Neural progenitor cell (in vitro differentiated cells): ENCODE data around the gene MBNL2.

Experiments
- EZH2 ChIP-seq: fragments of 200-600 bp; sonication (generic); IDR thresholded peaks from 2 replicates; pipeline ENCODE4 v1.6.1; 2017; ENCODE audit warnings: antibody characterized with exemption, mild to moderate bottlenecking, moderate library complexity
- EZH2phosphoT487 ChIP-seq: fragments of 200-600 bp; sonication (generic); IDR thresholded peaks from 2 replicates; pipeline ENCODE4 v1.6.1; 2017; ENCODE audit warnings: antibody characterized with exemption
- TF ChIP-seq, protein P1 (sequence below): fragments of 200-600 bp; sonication (generic); IDR thresholded peaks from 2 replicates; pipeline ENCODE4 v1.5.1; 2017; ENCODE audit warnings: antibody characterized with exemption, mild to moderate bottlenecking

DNA sequence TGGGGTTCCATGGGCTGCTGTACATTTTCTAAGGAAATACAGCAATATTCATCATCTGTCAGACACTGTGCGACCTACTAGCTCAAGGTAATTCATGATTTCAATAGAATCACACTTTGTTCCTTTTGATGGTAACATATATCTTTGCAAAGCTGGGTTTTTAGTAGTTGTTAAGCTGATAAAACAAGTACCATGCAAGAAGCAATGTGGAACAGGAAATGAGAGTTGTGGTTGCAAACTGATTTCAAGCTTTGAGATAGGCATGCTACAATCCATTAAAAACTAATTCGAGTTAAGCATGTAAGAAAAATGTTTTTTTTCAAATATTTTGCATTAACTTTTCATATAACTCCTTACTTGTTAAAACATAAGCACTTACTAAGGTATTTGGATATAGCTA, 6.8 kb upstream of the MBNL2 start:
- TF ChIP-seq EZH2phosphoT487 = no peak
- TF ChIP-seq, protein P1, sequence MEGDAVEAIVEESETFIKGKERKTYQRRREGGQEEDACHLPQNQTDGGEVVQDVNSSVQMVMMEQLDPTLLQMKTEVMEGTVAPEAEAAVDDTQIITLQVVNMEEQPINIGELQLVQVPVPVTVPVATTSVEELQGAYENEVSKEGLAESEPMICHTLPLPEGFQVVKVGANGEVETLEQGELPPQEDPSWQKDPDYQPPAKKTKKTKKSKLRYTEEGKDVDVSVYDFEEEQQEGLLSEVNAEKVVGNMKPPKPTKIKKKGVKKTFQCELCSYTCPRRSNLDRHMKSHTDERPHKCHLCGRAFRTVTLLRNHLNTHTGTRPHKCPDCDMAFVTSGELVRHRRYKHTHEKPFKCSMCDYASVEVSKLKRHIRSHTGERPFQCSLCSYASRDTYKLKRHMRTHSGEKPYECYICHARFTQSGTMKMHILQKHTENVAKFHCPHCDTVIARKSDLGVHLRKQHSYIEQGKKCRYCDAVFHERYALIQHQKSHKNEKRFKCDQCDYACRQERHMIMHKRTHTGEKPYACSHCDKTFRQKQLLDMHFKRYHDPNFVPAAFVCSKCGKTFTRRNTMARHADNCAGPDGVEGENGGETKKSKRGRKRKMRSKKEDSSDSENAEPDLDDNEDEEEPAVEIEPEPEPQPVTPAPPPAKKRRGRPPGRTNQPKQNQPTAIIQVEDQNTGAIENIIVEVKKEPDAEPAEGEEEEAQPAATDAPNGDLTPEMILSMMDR = no peak
- TF ChIP-seq EZH2 = no peak
